Neural progenitor cell (in vitro differentiated cells): ENCODE results near the gene GULP1. TPM values are rescaled to one million over a fixed set of nuclear protein-coding genes. Genes with fewer than 3 reads are reported as not detected.
"Not testable (repeated sequence)": the region's sequence is repeated elsewhere in the genome, so short reads cannot be mapped to it uniquely, and the experiment has no call there.

Experiments used
- DNase-seq: peaks from one replicate; pipeline ENCODE4 v3.0.0-alpha.2; 2016; ENCODE audit warnings: low spot score
- H2AFZ ChIP-seq: fragments of 200-600 bp; sonication (generic); replicated peaks from 2 replicates; pipeline ENCODE4 v1.6.1; 2016; ENCODE audit warnings: antibody characterized with exemption
- H3F3A ChIP-seq: fragments of 200-600 bp; sonication (generic); 2 replicates; pipeline ENCODE4 v1.6.1; 2016; ENCODE audit warnings: antibody characterized with exemption, low read depth
- H3K27ac ChIP-seq: fragments of 200-600 bp; sonication (generic); 2 replicates; pipeline ENCODE4 v1.5.1; 2016; ENCODE audit warnings: mild to moderate bottlenecking
- H3K27me3 ChIP-seq: fragments of 200-600 bp; sonication (generic); 2 replicates; pipeline ENCODE4 v1.6.1; 2016; ENCODE audit warnings: mild to moderate bottlenecking, moderate library complexity
- H3K36me3 ChIP-seq: fragments of 200-600 bp; sonication (generic); 2 replicates; pipeline ENCODE4 v1.5.1; 2016
- H3K4me1 ChIP-seq: fragments of 200-600 bp; sonication (generic); 2 replicates; pipeline ENCODE4 v1.6.1; 2016; ENCODE audit warnings: mixed run types
- H3K4me2 ChIP-seq: fragments of 200-600 bp; sonication (generic); 2 replicates; pipeline ENCODE4 v1.6.1; 2016
- H3K4me3 ChIP-seq: fragments of 200-600 bp; sonication (generic); 2 replicates; pipeline ENCODE4 v1.5.1; 2016
- H3K79me2 ChIP-seq: fragments of 200-600 bp; sonication (generic); 2 replicates; pipeline ENCODE4 v1.6.1; 2016; ENCODE audit warnings: low read depth
- H3K9ac ChIP-seq: fragments of 200-600 bp; sonication (generic); 2 replicates; pipeline ENCODE4 v1.6.1; 2016
- H3K9me3 ChIP-seq: fragments of 200-600 bp; sonication (generic); 2 replicates; pipeline ENCODE4 v1.5.1; 2016; ENCODE audit warnings: low read depth
- H4K20me1 ChIP-seq: fragments of 200-600 bp; sonication (generic); 2 replicates; pipeline ENCODE4 v1.6.1; 2016; ENCODE audit warnings: low read depth
- H3K27ac Mint-ChIP-seq: 3 replicates; pipeline ENCODE4 v1.8.0; 2021; ENCODE audit warnings: mixed read lengths
- H3K27me3 Mint-ChIP-seq: 2 replicates; pipeline ENCODE4 v1.8.0; 2022; ENCODE audit warnings: low read depth, mild to moderate bottlenecking, inconsistent platforms, moderate library complexity, mixed read lengths; ENCODE audit not compliant: insufficient read depth
- H3K36me3 Mint-ChIP-seq: 3 replicates; pipeline ENCODE4 v1.8.0; 2021; ENCODE audit warnings: mixed read lengths
- H3K4me1 Mint-ChIP-seq: 3 replicates; pipeline ENCODE4 v1.8.0; 2021; ENCODE audit warnings: mixed read lengths
- H3K4me3 Mint-ChIP-seq: 3 replicates; pipeline ENCODE4 v1.8.0; 2021; ENCODE audit warnings: mild to moderate bottlenecking, moderate library complexity, mixed read lengths
- H3K9me3 Mint-ChIP-seq: 3 replicates; pipeline ENCODE4 v1.8.0; 2020; ENCODE audit warnings: mixed read lengths
- EZH2 ChIP-seq: fragments of 200-600 bp; sonication (generic); IDR thresholded peaks from 2 replicates; pipeline ENCODE4 v1.6.1; 2017; ENCODE audit warnings: antibody characterized with exemption, mild to moderate bottlenecking, moderate library complexity
- EZH2phosphoT487 ChIP-seq: fragments of 200-600 bp; sonication (generic); IDR thresholded peaks from 2 replicates; pipeline ENCODE4 v1.6.1; 2017; ENCODE audit warnings: antibody characterized with exemption
- total RNA-seq: library from RNA; depleted of rRNA; stranded (reverse); fragments of >200 nt; gene quantifications from 2 replicates; pipeline ENCODE4 v1.2.3, GENCODE V29; 2015; ENCODE audit warnings: low replicate concordance
- TF ChIP-seq, protein P1 (sequence below): fragments of 200-600 bp; sonication (generic); IDR thresholded peaks from 2 replicates; pipeline ENCODE4 v1.5.1; 2017; ENCODE audit warnings: antibody characterized with exemption, mild to moderate bottlenecking

The GULP1 gene
- total RNA-seq, 1 donor from 2014 or later, result 154 TPM

DNA sequence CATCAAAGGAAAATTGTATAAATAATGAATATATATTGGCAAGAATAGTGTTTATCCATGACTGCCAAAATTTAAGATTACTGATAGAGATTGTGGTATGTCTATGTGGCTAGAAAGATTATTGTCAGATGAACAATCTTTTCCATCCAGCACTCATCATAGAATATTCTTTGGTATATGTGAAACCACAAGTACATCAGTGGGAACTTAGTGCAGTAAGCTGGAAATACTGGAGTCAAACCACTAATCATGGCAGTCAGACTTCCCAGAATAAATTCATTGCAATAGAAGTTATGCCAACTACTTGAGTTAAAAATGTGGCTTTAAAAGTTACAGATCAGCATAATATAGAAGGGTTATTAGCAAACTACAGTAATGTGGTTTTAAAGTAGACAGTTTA lies 310.3 kb downstream of the GULP1 start:
- Histone ChIP-seq H3K9me3 (no peaks in the 10 kb centered on the region), H3K27ac (peak overlapping the region; percentile 76), H3K4me3 (no peak overlapping the region), H2AFZ (no peak overlapping the region), H3K27me3 (no peaks in the 10 kb centered on the region), H3K9ac (no peak overlapping the region), H3F3A (peaks cover 11% of the 10 kb centered on the region), H3K79me2 (no peaks in the 10 kb centered on the region), H3K4me2 (peak overlapping the region; percentile 45), H3K36me3 (no peaks in the 10 kb centered on the region), H4K20me1 (no peaks in the 10 kb centered on the region), H3K4me1 (peaks cover 31% of the 10 kb centered on the region)
- no peak overlapping the region for H3K4me3 Mint-ChIP-seq
- peaks cover 22% of the 10 kb centered on the region for H3K4me1 Mint-ChIP-seq
- no peak overlapping the region for H3K27ac Mint-ChIP-seq
- no peak for DNase-seq
- H3K36me3 Mint-ChIP-seq, result peaks cover 7% of the 10 kb centered on the region
- H3K27me3 Mint-ChIP-seq, result no peaks in the 10 kb centered on the region
- TF ChIP-seq EZH2phosphoT487, result no peak
- TF ChIP-seq, protein P1, sequence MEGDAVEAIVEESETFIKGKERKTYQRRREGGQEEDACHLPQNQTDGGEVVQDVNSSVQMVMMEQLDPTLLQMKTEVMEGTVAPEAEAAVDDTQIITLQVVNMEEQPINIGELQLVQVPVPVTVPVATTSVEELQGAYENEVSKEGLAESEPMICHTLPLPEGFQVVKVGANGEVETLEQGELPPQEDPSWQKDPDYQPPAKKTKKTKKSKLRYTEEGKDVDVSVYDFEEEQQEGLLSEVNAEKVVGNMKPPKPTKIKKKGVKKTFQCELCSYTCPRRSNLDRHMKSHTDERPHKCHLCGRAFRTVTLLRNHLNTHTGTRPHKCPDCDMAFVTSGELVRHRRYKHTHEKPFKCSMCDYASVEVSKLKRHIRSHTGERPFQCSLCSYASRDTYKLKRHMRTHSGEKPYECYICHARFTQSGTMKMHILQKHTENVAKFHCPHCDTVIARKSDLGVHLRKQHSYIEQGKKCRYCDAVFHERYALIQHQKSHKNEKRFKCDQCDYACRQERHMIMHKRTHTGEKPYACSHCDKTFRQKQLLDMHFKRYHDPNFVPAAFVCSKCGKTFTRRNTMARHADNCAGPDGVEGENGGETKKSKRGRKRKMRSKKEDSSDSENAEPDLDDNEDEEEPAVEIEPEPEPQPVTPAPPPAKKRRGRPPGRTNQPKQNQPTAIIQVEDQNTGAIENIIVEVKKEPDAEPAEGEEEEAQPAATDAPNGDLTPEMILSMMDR, result no peak
- TF ChIP-seq EZH2, result no peak
- peaks cover 11% of the 10 kb centered on the region for H3K9me3 Mint-ChIP-seq

DNA sequence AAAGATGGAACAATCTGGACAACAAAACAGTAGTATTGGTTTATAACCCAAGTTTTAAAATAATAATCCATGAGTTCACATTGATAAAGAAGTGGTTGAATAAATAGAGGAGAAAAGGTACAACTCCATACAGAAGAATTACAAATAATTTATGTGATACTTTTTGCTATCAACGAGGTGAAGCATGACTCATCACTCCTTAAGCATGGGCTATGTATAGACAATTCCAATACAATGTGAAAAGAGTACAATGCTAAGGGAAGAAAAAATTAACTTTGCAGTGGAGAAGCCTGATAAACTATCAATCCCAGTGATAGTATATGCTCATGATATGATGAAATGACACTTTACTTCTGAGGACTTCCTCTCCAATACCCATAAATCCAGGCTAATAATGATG lies 312.9 kb downstream of the GULP1 start:
- Mint-ChIP-seq H3K9me3 (peaks cover 11% of the 10 kb centered on the region), H3K4me1 (peaks cover 16% of the 10 kb centered on the region), H3K27me3 (no peaks in the 10 kb centered on the region), H3K27ac (no peak overlapping the region), H3K4me3 (no peak overlapping the region), H3K36me3 (peaks cover 3% of the 10 kb centered on the region)
- no peaks in the 10 kb centered on the region for H3K79me2 ChIP-seq
- no peak overlapping the region for H3K4me3 ChIP-seq
- no peak overlapping the region for H3K9ac ChIP-seq
- no peak overlapping the region for H3K4me2 ChIP-seq
- no peak overlapping the region for H2AFZ ChIP-seq
- no peak for DNase-seq
- no peaks in the 10 kb centered on the region for H3K36me3 ChIP-seq
- H3K27me3 ChIP-seq, result no peaks in the 10 kb centered on the region
- peaks cover 11% of the 10 kb centered on the region for H3F3A ChIP-seq
- H4K20me1 ChIP-seq, result no peaks in the 10 kb centered on the region
- H3K27ac ChIP-seq, result no peak overlapping the region
- TF ChIP-seq, protein P1, result no peak
- TF ChIP-seq EZH2 (no peak), EZH2phosphoT487 (no peak)
- peaks cover 25% of the 10 kb centered on the region for H3K4me1 ChIP-seq
- no peaks in the 10 kb centered on the region for H3K9me3 ChIP-seq

DNA sequence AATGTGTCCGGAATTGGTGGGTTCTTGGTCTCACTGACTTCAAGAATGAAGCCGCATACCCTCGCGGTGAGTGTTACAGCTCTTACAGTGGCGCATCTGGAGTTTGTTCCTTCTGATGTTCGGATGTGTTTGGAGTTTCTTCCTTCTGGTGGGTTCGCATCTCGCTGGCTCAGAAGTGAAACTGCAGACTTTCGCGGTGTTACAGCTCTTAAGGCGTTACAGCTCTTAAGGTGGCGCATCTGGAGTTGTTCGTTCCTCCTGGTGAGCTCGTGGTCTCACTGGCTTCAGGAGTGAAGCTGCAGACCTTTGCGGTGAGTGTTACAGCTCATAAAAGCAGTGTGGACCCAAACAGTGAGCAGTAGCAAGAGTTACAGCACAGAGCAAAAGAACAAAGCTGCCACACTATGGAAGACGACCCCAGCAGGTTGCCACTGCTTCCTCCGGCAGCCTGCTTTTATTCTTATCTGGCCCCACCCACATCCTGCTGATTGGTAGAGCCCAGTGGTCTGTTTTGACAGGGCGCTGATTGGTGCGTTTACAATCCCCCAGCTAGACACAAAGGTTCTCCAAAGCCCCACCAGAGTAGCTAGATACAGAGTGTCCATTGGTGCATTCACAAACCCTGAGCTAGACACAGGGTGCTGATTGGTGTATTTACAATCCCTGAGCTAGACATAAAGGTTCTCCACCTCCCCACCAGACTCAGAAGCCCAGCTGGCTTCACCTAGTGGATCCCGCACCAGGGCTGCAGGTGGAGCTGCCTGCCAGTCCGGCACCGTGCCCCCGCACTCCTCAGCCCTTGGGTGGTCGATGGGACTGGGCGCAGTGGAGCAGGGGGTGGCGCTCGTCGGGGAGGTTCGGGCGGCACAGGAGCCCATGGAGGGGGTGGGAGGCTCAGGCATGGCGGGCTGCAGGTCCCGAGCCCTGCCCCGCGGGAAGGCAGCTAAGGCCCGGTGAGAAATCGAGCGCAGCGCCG lies 314.2 kb downstream of the GULP1 start:
- H3K4me3 Mint-ChIP-seq, result not testable (repeated sequence)

DNA sequence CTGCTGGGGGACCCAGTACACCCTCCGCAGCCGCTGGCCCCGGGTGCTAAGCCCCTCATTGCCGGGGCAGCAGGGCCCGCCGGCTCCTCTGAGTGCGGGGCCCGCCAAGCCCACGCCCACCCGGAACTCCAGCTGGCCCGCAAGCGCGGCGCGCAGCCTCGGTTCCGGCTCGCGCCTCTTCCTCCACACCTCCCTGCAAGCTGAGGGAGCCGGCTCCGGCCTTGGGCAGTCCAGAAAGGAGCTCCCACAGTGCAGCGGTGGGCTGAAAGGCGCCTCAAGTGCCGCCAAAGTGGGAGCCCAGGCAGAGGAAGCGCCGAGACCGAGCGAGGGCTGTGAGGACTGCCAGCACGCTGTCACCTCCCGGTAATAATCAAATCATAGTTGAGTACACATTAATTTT lies 314.9 kb downstream of the GULP1 start:
- not testable (repeated sequence) for H3K79me2 ChIP-seq, H3K4me2 ChIP-seq, H3K27me3 ChIP-seq, DNase-seq, H3K9ac ChIP-seq, H2AFZ ChIP-seq, H3K27ac ChIP-seq, H3K9me3 ChIP-seq, H3K36me3 ChIP-seq, H3K4me3 ChIP-seq, H4K20me1 ChIP-seq, H3K27me3 Mint-ChIP-seq, H3F3A ChIP-seq, H3K4me3 Mint-ChIP-seq, H3K4me1 ChIP-seq, H3K27ac Mint-ChIP-seq, H3K36me3 Mint-ChIP-seq
- Mint-ChIP-seq H3K4me1 (peaks cover 14% of the 10 kb centered on the region), H3K9me3 (peaks cover 11% of the 10 kb centered on the region)

More for the DNA sequence above, 314.2 kb downstream of the GULP1 start:
- not testable (repeated sequence) for H3K36me3 ChIP-seq, H3K36me3 Mint-ChIP-seq, H3K27ac ChIP-seq, H3F3A ChIP-seq, H3K27me3 ChIP-seq, H3K9ac ChIP-seq, H3K4me3 ChIP-seq, H3K4me2 ChIP-seq, H2AFZ ChIP-seq, H3K27me3 Mint-ChIP-seq, DNase-seq, H3K79me2 ChIP-seq, H3K9me3 ChIP-seq, H3K27ac Mint-ChIP-seq, H4K20me1 ChIP-seq
- peaks cover 16% of the 10 kb centered on the region for H3K4me1 Mint-ChIP-seq
- peaks cover 12% of the 10 kb centered on the region for H3K4me1 ChIP-seq
- peaks cover 11% of the 10 kb centered on the region for H3K9me3 Mint-ChIP-seq
